Hepatocyte (in vitro differentiated cells): ENCODE measurements around the gene CNTNAP3.
"Not testable (repeated sequence)": the region's sequence is repeated elsewhere in the genome, so short reads cannot be mapped to it uniquely, and the experiment has no call there.

Experiments used
- EZH2 ChIP-seq: fragments of 200-600 bp; sonication (generic); IDR thresholded peaks from 2 replicates; pipeline ENCODE4 v1.6.1; 2016; ENCODE audit warnings: antibody characterized with exemption, mild to moderate bottlenecking, borderline replicate concordance
- EZH2phosphoT487 ChIP-seq: fragments of 200-600 bp; sonication (generic); IDR thresholded peaks from one replicate; pipeline ENCODE4 v1.6.1; 2018; ENCODE audit warnings: antibody characterized with exemption, mild to moderate bottlenecking, low read depth, moderate library complexity; ENCODE audit not compliant: unreplicated experiment, severe bottlenecking
- TF ChIP-seq, protein P1 (sequence below): fragments of 200-600 bp; sonication (generic); IDR thresholded peaks from 2 replicates; pipeline ENCODE4 v1.5.1; 2016; ENCODE audit warnings: antibody characterized with exemption, mild to moderate bottlenecking; ENCODE audit not compliant: poor library complexity

DNA sequence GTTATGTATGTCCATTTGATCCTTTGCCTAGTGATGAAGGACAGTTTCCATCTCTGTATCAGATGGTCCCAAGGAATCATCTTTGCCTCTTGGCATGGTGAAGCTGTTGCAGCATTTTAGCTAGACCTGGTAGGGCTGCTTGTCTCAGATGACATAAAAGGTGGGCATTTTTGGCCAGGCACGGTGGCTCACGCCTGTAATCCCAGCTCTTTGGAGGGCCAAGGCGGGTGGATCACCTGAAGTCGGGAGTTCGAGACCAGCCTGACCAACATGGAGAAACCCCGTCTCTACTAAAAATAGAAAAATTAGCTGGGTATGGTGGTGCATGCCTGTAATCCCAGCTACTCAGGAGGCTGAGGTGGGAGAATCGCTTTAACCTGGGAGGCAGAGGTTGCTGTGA, 259.8 kb downstream of the CNTNAP3 start:
- TF ChIP-seq EZH2, EZH2phosphoT487: not testable (repeated sequence)
- TF ChIP-seq, protein P1, sequence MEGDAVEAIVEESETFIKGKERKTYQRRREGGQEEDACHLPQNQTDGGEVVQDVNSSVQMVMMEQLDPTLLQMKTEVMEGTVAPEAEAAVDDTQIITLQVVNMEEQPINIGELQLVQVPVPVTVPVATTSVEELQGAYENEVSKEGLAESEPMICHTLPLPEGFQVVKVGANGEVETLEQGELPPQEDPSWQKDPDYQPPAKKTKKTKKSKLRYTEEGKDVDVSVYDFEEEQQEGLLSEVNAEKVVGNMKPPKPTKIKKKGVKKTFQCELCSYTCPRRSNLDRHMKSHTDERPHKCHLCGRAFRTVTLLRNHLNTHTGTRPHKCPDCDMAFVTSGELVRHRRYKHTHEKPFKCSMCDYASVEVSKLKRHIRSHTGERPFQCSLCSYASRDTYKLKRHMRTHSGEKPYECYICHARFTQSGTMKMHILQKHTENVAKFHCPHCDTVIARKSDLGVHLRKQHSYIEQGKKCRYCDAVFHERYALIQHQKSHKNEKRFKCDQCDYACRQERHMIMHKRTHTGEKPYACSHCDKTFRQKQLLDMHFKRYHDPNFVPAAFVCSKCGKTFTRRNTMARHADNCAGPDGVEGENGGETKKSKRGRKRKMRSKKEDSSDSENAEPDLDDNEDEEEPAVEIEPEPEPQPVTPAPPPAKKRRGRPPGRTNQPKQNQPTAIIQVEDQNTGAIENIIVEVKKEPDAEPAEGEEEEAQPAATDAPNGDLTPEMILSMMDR: not testable (repeated sequence)
